WI38 (cell line): ENCODE results near the gene PRR36.

ENCODE experiments used
- H3K4me3 ChIP-seq: 2 replicates; pipeline ENCODE4 v1.5.1; 2011; ENCODE audit warnings: low read depth, mild to moderate bottlenecking, control low read depth, low read length
- TF ChIP-seq, protein P1 (sequence below): IDR thresholded peaks from 2 replicates; pipeline ENCODE4 v1.5.1; 2012; ENCODE audit warnings: low read depth, mild to moderate bottlenecking, control low read depth, low read length

PRR36 gene

DNA sequence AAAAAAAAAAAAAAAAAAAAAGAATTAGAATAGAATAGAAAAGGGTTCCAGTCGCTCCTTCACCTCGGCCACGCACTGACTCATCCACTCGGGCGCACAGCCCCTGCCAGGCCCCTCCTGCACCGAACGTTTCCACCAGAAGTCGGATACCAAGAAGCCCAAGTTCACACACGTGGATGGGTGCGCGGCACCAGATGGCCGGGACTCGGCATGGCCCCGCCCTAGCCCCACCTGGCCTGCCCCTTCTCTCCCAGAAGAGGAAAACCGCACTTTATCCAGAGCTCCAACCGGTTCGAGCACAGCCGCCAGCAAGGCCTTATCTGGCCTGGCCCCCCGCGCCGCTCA, 5.9 kb downstream of the PRR36 start:
- TF ChIP-seq, protein P1, sequence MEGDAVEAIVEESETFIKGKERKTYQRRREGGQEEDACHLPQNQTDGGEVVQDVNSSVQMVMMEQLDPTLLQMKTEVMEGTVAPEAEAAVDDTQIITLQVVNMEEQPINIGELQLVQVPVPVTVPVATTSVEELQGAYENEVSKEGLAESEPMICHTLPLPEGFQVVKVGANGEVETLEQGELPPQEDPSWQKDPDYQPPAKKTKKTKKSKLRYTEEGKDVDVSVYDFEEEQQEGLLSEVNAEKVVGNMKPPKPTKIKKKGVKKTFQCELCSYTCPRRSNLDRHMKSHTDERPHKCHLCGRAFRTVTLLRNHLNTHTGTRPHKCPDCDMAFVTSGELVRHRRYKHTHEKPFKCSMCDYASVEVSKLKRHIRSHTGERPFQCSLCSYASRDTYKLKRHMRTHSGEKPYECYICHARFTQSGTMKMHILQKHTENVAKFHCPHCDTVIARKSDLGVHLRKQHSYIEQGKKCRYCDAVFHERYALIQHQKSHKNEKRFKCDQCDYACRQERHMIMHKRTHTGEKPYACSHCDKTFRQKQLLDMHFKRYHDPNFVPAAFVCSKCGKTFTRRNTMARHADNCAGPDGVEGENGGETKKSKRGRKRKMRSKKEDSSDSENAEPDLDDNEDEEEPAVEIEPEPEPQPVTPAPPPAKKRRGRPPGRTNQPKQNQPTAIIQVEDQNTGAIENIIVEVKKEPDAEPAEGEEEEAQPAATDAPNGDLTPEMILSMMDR: no peak
- H3K4me3 ChIP-seq: peak overlapping the region; percentile 52

DNA sequence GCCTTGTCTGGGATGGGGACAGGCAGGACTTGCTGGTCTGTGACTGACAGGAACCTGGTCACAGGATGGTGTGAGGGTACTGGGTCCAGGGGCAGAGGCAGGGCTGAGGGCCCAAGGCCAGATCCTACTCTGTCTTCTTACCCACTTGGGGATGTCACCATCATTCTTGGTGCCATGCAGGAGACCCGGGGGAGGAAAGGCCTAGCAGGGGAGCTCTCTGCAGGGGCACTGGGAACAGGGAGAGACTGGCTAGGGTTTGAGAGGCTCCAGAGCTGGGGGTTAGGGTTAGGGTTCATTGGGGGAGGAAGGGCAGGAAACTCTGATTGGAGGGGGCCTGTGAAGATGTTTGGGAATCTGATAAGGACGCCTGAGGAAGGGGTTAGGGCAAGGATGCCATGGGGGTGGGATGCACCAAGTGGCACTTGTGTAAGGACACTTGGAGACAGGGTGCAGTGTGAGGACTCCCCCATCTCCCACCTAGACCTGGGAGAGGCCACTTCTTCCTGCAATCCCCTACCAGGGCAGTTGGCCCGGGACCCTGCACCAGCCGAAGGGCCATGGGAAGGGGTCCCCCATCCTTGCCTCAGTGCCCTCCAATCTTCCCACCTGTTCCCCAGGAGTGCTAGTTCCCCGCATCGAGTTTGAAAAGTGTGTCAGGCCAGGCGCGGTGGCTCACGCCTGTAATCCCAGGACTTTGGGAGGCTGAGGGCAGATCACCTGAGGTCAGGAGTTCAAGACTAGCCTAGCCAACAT, 6.9 kb downstream of the PRR36 start:
- TF ChIP-seq, protein P1: no peak

DNA sequence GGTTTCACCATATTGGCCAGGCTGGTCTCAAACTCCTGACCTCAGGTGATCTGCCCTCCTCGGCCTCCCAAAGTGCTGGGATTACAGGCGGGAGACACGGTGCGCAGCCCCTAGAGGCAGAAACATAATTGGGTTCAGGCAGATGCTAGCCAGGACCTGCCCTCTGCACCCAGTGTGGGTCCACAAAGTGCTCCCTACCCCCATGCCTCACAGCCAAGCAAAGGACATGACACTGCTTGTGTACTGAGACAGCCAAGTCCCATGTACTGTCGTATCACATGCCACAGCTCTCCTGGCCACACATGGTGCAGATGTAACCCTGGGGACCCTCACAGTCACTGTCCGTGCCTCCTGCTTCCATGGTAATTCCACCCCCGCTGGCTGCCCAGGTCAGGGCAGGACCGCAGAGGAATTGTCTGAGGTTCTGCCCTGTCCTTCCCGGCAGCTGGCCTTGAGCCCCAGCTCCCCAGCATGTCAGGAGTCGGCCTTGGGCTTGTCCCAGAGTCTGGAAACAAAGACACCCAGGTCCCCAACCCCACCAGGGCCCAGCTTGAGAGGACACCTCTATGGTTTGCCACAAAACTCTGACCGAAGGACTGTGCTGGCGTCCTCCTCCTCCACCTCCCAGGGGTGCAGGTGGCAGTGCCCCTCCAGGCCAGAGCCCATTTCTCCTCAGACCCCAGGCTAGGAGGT, 7.6 kb downstream of the PRR36 start:
- TF ChIP-seq, protein P1: no peak
- no peak overlapping the region for H3K4me3 ChIP-seq

More for the DNA sequence above, 6.9 kb downstream of the PRR36 start:
- H3K4me3 ChIP-seq: no peak overlapping the region

DNA sequence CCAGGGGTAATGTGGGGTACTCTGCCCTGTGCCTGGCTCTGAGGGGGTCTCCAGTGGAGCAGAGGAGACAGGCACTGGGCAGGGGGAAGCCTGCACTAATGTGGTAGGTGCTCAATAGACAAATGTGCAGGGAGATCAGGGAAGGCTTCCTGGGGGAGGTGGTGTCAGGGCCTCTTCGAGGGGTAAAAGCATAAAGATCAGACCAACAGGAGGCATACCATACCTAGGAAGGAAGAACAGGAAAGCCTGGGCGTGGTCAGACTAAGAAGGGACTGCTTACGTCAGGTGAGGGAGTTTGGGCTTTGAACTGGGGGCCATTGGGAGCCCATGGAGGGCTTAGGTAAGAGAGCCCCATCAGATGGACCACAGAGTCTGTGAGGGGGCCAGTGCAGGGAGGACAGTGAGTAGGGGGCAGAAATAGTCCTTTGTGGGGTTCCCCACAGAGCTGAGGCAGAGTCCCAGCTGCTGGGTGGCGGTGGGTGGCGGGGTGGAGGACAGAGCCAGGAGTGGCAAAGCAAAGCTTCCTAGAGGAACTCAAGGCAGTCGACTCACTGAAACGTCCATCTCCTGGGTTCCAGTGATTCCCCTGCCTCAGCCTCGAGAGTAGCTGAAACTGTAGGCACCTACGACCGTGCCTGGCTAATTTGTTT, 8.8 kb downstream of the PRR36 start:
- TF ChIP-seq, protein P1: no peak
- no peak overlapping the region for H3K4me3 ChIP-seq

DNA sequence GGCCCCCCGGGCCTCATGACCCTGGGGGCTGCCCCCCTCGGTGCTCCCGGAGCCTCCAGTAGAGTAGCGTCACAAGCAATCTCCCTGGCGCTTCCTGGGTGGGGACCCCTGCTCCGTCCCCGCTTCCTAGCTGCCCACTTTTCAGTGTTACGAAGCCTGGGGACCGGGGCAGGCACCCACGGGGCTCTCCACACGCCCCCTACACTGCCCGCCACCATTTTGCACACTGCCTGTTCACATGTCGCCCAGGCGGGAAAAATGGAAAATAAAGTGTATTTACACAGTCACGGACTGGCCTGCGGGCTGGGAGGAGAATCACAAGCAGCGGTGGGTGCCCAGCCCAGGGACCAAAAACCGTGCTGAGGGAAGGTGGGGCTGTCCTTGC, 9.5 kb downstream of the PRR36 start:
- no peak overlapping the region for H3K4me3 ChIP-seq
- TF ChIP-seq, protein P1: no peak

DNA sequence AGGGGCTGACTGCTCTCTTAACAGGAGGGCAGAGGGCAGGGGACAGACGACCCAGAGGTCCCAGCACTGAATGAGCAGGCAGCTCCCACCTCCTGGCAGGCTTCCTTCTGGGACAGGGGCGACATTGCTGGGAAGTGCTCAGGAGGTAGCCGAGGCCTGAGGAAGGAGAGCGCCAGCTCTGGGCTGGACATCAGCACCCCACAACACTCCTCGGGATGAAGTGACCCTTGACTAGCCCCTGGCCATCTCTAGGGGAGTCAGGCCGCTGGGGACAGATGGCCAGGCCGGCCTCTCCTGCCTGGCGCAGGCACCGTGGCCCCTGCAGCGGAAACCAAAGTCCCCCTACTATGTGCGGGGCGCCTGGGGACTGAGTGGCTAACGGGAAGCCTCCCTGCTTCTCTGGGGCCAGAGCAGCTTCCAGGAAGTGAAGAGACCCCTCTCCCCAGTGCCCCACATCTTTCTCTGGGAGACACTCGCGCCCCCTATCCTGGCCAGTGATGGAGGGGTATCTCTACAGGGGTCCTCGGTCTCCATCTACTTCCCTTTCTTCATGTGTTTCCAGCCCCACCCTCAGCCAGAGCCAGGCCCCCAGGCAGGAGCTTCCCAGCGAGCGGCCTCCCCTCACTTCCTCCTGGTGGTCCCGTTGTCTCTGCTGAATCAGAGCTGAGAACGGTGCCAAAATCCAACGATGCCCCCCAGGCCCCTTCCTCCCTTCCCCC, 10.1 kb downstream of the PRR36 start:
- TF ChIP-seq, protein P1: no peak
- no peak overlapping the region for H3K4me3 ChIP-seq
